HK-2 (cell line): ENCODE results near the gene LRFN5.
"Not testable (repeated sequence)": the region's sequence is repeated elsewhere in the genome, so short reads cannot be mapped to it uniquely, and the experiment has no call there.

ENCODE experiments used
- DNase-seq: peaks from one replicate; pipeline ENCODE4 v3.0.0-alpha.2; 2018; ENCODE audit not compliant: unreplicated experiment

The LRFN5 gene

GRCh38 chr14:41606532-41607303 is at the start of gene LRFN5:
TSS of gene LRFN5 (plus strand) at chr14:41606876.
- peak; percentile 47 for DNase-seq

- DNase-seq = no peak
These were observed 48.2 kb upstream of the LRFN5 start for GRCh38 chr14:41558490-41558889.

GRCh38 chr14:41566864-41567263 is 39.8 kb upstream of the LRFN5 start:
- not testable (repeated sequence) for DNase-seq

GRCh38 chr14:41568979-41569378 is 37.7 kb upstream of the LRFN5 start:
- no peak for DNase-seq

GRCh38 chr14:41570415-41571155 is 36.1 kb upstream of the LRFN5 start:
- DNase-seq = no peak

- DNase-seq = no peak
These were observed 20.4 kb upstream of the LRFN5 start for GRCh38 chr14:41586237-41586636.

GRCh38 chr14:41597647-41598046 is 9.0 kb upstream of the LRFN5 start:
- DNase-seq = no peak

GRCh38 chr14:41599805-41600385 is 6.8 kb upstream of the LRFN5 start:
- DNase-seq = not testable (repeated sequence)

- DNase-seq = peak; percentile 43
These were observed 1.8 kb upstream of the LRFN5 start for GRCh38 chr14:41604721-41605531.

GRCh38 chr14:41605550-41606281 is 960 bp upstream of the LRFN5 start:
- peak; percentile 33 for DNase-seq

GRCh38 chr14:41606282-41606531 is 469 bp upstream of the LRFN5 start:
- DNase-seq = no peak

GRCh38 chr14:41607304-41607775 is 664 bp downstream of the LRFN5 start:
- peak; percentile 10 for DNase-seq

- DNase-seq = peak; percentile 14
These were observed 1.4 kb downstream of the LRFN5 start for GRCh38 chr14:41607966-41608663.

GRCh38 chr14:41608681-41609390 is 2.2 kb downstream of the LRFN5 start:
- DNase-seq = no peak

GRCh38 chr14:41609704-41610183 is 3.1 kb downstream of the LRFN5 start:
- DNase-seq = no peak

- DNase-seq = no peak
These were observed 8.4 kb downstream of the LRFN5 start for GRCh38 chr14:41615011-41615595.

- no peak for DNase-seq
These were observed 17.1 kb downstream of the LRFN5 start for GRCh38 chr14:41623736-41624135.

GRCh38 chr14:41629876-41630275 is 23.2 kb downstream of the LRFN5 start:
- DNase-seq = no peak

- no peak for DNase-seq
These were observed 27.6 kb downstream of the LRFN5 start for GRCh38 chr14:41634286-41634685.
